ENCODE results near the gene LETM1. TPM values are rescaled to one million over a fixed set of nuclear protein-coding genes. Genes with fewer than 3 reads are reported as not detected.

The LETM1 gene
- polyA plus RNA-seq, 1 donor (not counting 4 experiments of a cell fraction or from before 2014, with no cell fraction given): 25.6 TPM

DNA sequence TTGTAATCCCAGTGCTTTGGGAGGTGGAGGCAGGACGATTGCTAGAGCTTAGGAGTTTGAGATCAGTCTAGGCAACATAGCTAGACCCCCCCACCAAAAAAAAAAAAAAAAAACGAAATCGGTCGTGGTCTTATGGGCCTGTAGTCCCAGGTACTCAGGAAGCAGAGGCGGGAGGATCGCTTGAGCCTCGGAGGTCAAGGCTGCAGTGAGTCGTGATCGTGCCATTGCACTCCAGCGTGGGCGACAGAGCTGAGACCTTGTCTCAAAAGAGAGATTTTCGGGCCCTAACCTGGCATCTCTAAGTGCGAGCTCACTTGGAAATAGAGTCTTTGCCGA is 7.0 kb upstream of the LETM1 start:
- H3K4me2 ChIP-seq (ENCODE audit: control insufficient read depth, extremely low read depth, insufficient read depth, low read depth, low read length): no peak overlapping the region

GRCh38 chr4:1862055-1862911 is 6.3 kb upstream of the LETM1 start:
- H3K79me2 ChIP-seq (ENCODE audit: control insufficient read depth, insufficient read depth, low read length): peaks cover 6% of the 10 kb centered on the region

More for the DNA sequence above, 7.0 kb upstream of the LETM1 start:
- H3K4me1 ChIP-seq (ENCODE audit: control insufficient read depth, extremely low read depth, insufficient read depth, low read length): no peaks in the 10 kb centered on the region
- peaks cover under 1% of the 10 kb centered on the region for H3K79me2 ChIP-seq (ENCODE audit: control insufficient read depth, insufficient read depth, low read length)
- H3K36me3 ChIP-seq (ENCODE audit: control insufficient read depth in 2 of 2, extremely low read depth in 1 of 2, insufficient read depth in 2 of 2, low read length in 2 of 2): no peaks in the 10 kb centered on the region
- H3K9ac ChIP-seq (ENCODE audit: control insufficient read depth, extremely low read depth, insufficient read depth, low read length): no peak overlapping the region
- H4K20me1 ChIP-seq (ENCODE audit: control insufficient read depth, extremely low read depth, insufficient read depth, low read length): no peaks in the 10 kb centered on the region
- no peak overlapping the region for H3K4me3 ChIP-seq (ENCODE audit: control insufficient read depth in 2 of 3, extremely low read depth in 1 of 3, insufficient read depth in 2 of 3, low read depth in 1 of 3, low read length in 3 of 3)
- TF ChIP-seq EZH2 (IDR thresholded peaks at IDR 0.05; ENCODE audit: low read length): no peak
- no peak for TF ChIP-seq CTCF (optimal IDR thresholded peaks at IDR 0.05 in 1 of 3, IDR thresholded peaks at IDR 0.05 in 1 of 3, conservative IDR thresholded peaks at IDR 0.05 in 1 of 3; ENCODE audit: extremely low read depth in 1 of 3, insufficient read depth in 2 of 3, low read length in 3 of 3)
- no peaks in the 10 kb centered on the region for H3K9me3 ChIP-seq (ENCODE audit: control insufficient read depth, low read depth, low read length)
- peaks cover 14% of the 10 kb centered on the region for H3K27me3 ChIP-seq (ENCODE audit: control insufficient read depth, extremely low read depth, insufficient read depth, low read length)
- no peak overlapping the region for H3K27ac ChIP-seq (ENCODE audit: control insufficient read depth, insufficient read depth, low read length)
- H2AFZ ChIP-seq (ENCODE audit: control insufficient read depth, low read length): no peak overlapping the region
- dilution Hi-C loops (cut with MboI; ENCODE audit: extremely low pct_ligation_motif_present, low sequenced_read_pairs): no loop called here
- no peak for FAIRE-seq
- no peaks in the 10 kb centered on the region for H3K9me1 ChIP-seq (ENCODE audit: control insufficient read depth, extremely low read depth, insufficient read depth, low read length)
- no peak for DNase-seq (ENCODE audit: low read depth, low spot score)

More at GRCh38 chr4:1862055-1862911, 6.3 kb upstream of the LETM1 start:
- FAIRE-seq (no peak), DNase-seq (ENCODE audit: low read depth, low spot score) (no peak)
- TF ChIP-seq CTCF (optimal IDR thresholded peaks at IDR 0.05 in 1 of 3, IDR thresholded peaks at IDR 0.05 in 1 of 3, conservative IDR thresholded peaks at IDR 0.05 in 1 of 3; ENCODE audit: extremely low read depth in 1 of 3, insufficient read depth in 2 of 3, low read length in 3 of 3) (no peak), EZH2 (IDR thresholded peaks at IDR 0.05; ENCODE audit: low read length) (no peak)
- dilution Hi-C loops (cut with MboI; ENCODE audit: extremely low pct_ligation_motif_present, low sequenced_read_pairs): no loop called here
- H3K4me1 ChIP-seq (ENCODE audit: control insufficient read depth, extremely low read depth, insufficient read depth, low read length): peaks cover 6% of the 10 kb centered on the region
- H3K9me1 ChIP-seq (ENCODE audit: control insufficient read depth, extremely low read depth, insufficient read depth, low read length): no peaks in the 10 kb centered on the region
- no peak overlapping the region for H3K27ac ChIP-seq (ENCODE audit: control insufficient read depth, insufficient read depth, low read length)
- no peaks in the 10 kb centered on the region for H4K20me1 ChIP-seq (ENCODE audit: control insufficient read depth, extremely low read depth, insufficient read depth, low read length)
- no peak overlapping the region for H3K9ac ChIP-seq (ENCODE audit: control insufficient read depth, extremely low read depth, insufficient read depth, low read length)
- no peak overlapping the region for H3K4me2 ChIP-seq (ENCODE audit: control insufficient read depth, extremely low read depth, insufficient read depth, low read depth, low read length)
- no peak overlapping the region for H3K4me3 ChIP-seq (ENCODE audit: control insufficient read depth in 2 of 3, extremely low read depth in 1 of 3, insufficient read depth in 2 of 3, low read depth in 1 of 3, low read length in 3 of 3)
- peaks cover 14% of the 10 kb centered on the region for H3K27me3 ChIP-seq (ENCODE audit: control insufficient read depth, extremely low read depth, insufficient read depth, low read length)
- H3K9me3 ChIP-seq (ENCODE audit: control insufficient read depth, low read depth, low read length): no peaks in the 10 kb centered on the region
- H2AFZ ChIP-seq (ENCODE audit: control insufficient read depth, low read length): no peak overlapping the region
- no peaks in the 10 kb centered on the region for H3K36me3 ChIP-seq (ENCODE audit: control insufficient read depth in 2 of 2, extremely low read depth in 1 of 2, insufficient read depth in 2 of 2, low read length in 2 of 2)

Data from keratinocyte (primary cell).